HepG2 (cell line): Measurements from ENCODE around the gene CLIC1. TPM values are rescaled to one million over a fixed set of nuclear protein-coding genes. Genes with fewer than 3 reads are reported as not detected.

Experiments
- DBP ChIP-seq: sonication (generic); formaldehyde crosslinking; IDR thresholded peaks from 2 replicates; pipeline ENCODE4 v1.4.0; 2020; ENCODE audit warnings: missing genetic modification reagents; ENCODE audit errors: not compliant biosample characterization
- DPF2 ChIP-seq: sonication (generic); formaldehyde crosslinking; IDR thresholded peaks from 2 replicates; pipeline ENCODE4 v1.4.0; 2020; ENCODE audit warnings: mild to moderate bottlenecking, low read depth, missing genetic modification reagents, borderline replicate concordance
- EZH2 ChIP-seq: conservative IDR thresholded peaks from 2 replicates; pipeline ENCODE4 v1.6.1; 2012; ENCODE audit warnings: mild to moderate bottlenecking, low read depth, low read length, moderate library complexity
- SIX1 ChIP-seq: sonication (generic); formaldehyde crosslinking; IDR thresholded peaks from 2 replicates; pipeline ENCODE4 v1.4.0; 2020; ENCODE audit warnings: missing genetic modification reagents, borderline replicate concordance
- SKI ChIP-seq: fragments of 450-650 bp; IDR thresholded peaks from one replicate; pipeline ENCODE4 v1.6.1; 2018; ENCODE audit warnings: mild to moderate bottlenecking; ENCODE audit not compliant: partially characterized antibody
- SP5 ChIP-seq: IDR thresholded peaks from 2 replicates; pipeline ENCODE4 v1.6.1; 2016; ENCODE audit warnings: low read depth, borderline replicate concordance
- TCF7 ChIP-seq: sonication (generic); IDR thresholded peaks from 2 replicates; pipeline ENCODE4 v1.6.1; 2016; ENCODE audit warnings: antibody characterized with exemption, low read depth
- ZBTB40 ChIP-seq, 2 experiments: fragments of 450-650 bp in 1 of 2; sonication (generic) in 1 of 2; formaldehyde crosslinking in 1 of 2; IDR thresholded peaks; 2 replicates each; pipeline versions ENCODE4 v1.6.1 to v1.8.0; 2016 to 2022; ENCODE audit warnings: antibody characterized with exemption in 1 of 2, mild to moderate bottlenecking in 1 of 2, missing genetic modification reagents in 1 of 2
- ZNF253 ChIP-seq: sonication (generic); formaldehyde crosslinking; IDR thresholded peaks from 2 replicates; pipeline ENCODE4 v1.8.0; 2022; ENCODE audit warnings: mild to moderate bottlenecking, missing genetic modification reagents, borderline replicate concordance
- ZNF263 ChIP-seq: sonication (generic); formaldehyde crosslinking; IDR thresholded peaks from 2 replicates; pipeline ENCODE4 v1.4.0; 2020; ENCODE audit warnings: missing genetic modification reagents
- ZNF672 ChIP-seq: sonication (generic); formaldehyde crosslinking; IDR thresholded peaks from 2 replicates; pipeline ENCODE4 v1.8.1; 2022; ENCODE audit warnings: missing genetic modification reagents
- ZNF720 ChIP-seq: sonication (generic); formaldehyde crosslinking; IDR thresholded peaks from 2 replicates; pipeline ENCODE4 v1.4.0; 2020; ENCODE audit warnings: missing genetic modification reagents
- polyA plus RNA-seq, 8 experiments: library from polyadenylated mRNA; depleted of rRNA in 3 of 8; stranded (reverse) in 7 of 8; unstranded in 1 of 8; fragments of >200 nt; fragmentation: Illumina TruSeq in 4 of 8; extraction: Trizol in 4 of 8; gene quantifications; 2 replicates each; pipeline versions ENCODE4 v1.2.1 to v1.2.3, GENCODE V29; 2011 to 2016; ENCODE audit warnings: low read depth in 4 of 8, missing spikeins in 1 of 8, mixed read lengths in 1 of 8; ENCODE audit not compliant: insufficient read depth in 1 of 8
- total RNA-seq, 5 experiments: library from RNA; depleted of rRNA; stranded (reverse); fragments of >200 nt; fragmentation: Illumina TruSeq; extraction: Trizol; gene quantifications; 2 replicates each; pipeline ENCODE4 v1.2.3, GENCODE V29; 2016; ENCODE audit warnings: low read depth in 1 of 5
- TF ChIP-seq, protein P1 (sequence below): sonication (generic); formaldehyde crosslinking; IDR thresholded peaks from 2 replicates; pipeline ENCODE4 v1.4.0; 2020; ENCODE audit warnings: missing genetic modification reagents
- TF ChIP-seq, protein P2 (sequence below): sonication (generic); formaldehyde crosslinking; IDR thresholded peaks from 2 replicates; pipeline ENCODE4 v1.5.0; 2020; ENCODE audit warnings: mild to moderate bottlenecking, missing genetic modification reagents

Gene CLIC1
- total and polyA plus RNA-seq, 2 of the 13 experiments (the other 11 are each of a cell fraction or from before 2014, with no cell fraction given): 602 to 891 TPM

GRCh38 chr6:31739639-31740396, 3.5 kb upstream of the CLIC1 start, which contains the start of gene MSH5 (continued):
- TF ChIP-seq ZBTB40 (IDR thresholded peaks at IDR 0.05) (no peak), ZBTB40 (CRISPR knock-in tag; IDR thresholded peaks at IDR 0.05) (peak; percentile 91; the same call in 1 of the 2 replicates), SKI (peak; percentile 9), ZNF672 (CRISPR knock-in tag) (peak; percentile 96; the same call in 1 of the 2 replicates), SP5 (CRISPR knock-in tag) (peak; percentile 82), DPF2 (CRISPR knock-in tag) (no peak; the same call in 1 of the 2 replicates), ZNF720 (CRISPR knock-in tag) (no peak), DBP (CRISPR knock-in tag) (peak; percentile 94), ZNF253 (CRISPR knock-in tag) (peak; percentile 95; the same call in 1 of the 2 replicates), EZH2 (no peak), ZNF263 (CRISPR knock-in tag) (peak; percentile 77; the same call in 1 of the 2 replicates), TCF7 (no peak; the same call in 1 of the 2 replicates), SIX1 (peak; percentile 97)
- TF ChIP-seq, protein P1, sequence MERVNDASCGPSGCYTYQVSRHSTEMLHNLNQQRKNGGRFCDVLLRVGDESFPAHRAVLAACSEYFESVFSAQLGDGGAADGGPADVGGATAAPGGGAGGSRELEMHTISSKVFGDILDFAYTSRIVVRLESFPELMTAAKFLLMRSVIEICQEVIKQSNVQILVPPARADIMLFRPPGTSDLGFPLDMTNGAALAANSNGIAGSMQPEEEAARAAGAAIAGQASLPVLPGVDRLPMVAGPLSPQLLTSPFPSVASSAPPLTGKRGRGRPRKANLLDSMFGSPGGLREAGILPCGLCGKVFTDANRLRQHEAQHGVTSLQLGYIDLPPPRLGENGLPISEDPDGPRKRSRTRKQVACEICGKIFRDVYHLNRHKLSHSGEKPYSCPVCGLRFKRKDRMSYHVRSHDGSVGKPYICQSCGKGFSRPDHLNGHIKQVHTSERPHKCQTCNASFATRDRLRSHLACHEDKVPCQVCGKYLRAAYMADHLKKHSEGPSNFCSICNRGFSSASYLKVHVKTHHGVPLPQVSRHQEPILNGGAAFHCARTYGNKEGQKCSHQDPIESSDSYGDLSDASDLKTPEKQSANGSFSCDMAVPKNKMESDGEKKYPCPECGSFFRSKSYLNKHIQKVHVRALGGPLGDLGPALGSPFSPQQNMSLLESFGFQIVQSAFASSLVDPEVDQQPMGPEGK (CRISPR knock-in tag): peak; percentile 97
- TF ChIP-seq, protein P2, sequence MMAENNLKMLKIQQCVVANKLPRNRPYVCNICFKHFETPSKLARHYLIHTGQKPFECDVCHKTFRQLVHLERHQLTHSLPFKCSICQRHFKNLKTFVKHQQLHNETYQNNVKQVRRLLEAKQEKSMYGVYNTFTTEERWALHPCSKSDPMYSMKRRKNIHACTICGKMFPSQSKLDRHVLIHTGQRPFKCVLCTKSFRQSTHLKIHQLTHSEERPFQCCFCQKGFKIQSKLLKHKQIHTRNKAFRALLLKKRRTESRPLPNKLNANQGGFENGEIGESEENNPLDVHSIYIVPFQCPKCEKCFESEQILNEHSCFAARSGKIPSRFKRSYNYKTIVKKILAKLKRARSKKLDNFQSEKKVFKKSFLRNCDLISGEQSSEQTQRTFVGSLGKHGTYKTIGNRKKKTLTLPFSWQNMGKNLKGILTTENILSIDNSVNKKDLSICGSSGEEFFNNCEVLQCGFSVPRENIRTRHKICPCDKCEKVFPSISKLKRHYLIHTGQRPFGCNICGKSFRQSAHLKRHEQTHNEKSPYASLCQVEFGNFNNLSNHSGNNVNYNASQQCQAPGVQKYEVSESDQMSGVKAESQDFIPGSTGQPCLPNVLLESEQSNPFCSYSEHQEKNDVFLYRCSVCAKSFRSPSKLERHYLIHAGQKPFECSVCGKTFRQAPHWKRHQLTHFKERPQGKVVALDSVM (CRISPR knock-in tag): peak; percentile 72
